ENCODE measurements around the gene EPG5. TPM values are rescaled to one million over a fixed set of nuclear protein-coding genes. Genes with fewer than 3 reads are reported as not detected.

The EPG5 gene
- total RNA-seq, 1 donor, result 161 TPM

DNA sequence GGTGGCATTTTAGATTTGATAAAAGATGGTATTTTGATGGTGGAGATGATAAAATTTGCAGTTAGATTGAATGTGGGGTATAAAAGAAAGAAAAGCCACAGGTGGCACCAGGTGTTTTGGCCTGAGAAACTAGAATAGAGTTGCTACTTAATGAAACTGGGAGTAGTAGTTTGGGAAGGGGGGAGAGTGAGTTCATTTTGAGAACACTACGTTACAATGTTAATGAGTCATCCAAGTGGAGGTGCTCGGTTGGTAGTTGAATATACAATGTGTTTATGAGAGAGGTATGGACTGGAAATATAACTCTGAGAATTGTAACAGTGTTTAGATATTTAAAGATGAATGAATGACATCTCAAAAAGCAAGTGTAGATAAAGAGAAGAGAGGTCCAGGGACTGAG, 26.4 kb downstream of the EPG5 start:
- no peak for DNase-seq (ENCODE audit: low read depth)
- TF ChIP-seq CTCF (IDR thresholded peaks at IDR 0.05; ENCODE audit: insufficient read depth, low read depth, low read length), result no peak

GRCh38 chr18:45939236-45939635, 27.9 kb downstream of the EPG5 start:
- DNase-seq (ENCODE audit: low read depth), result no peak
- H3K4me3 ChIP-seq (ENCODE audit: low read depth, low read length), result no peak overlapping the region
- no peak for TF ChIP-seq CTCF (IDR thresholded peaks at IDR 0.05; ENCODE audit: insufficient read depth, low read depth, low read length)

More for the DNA sequence above, 26.4 kb downstream of the EPG5 start:
- no peak overlapping the region for H3K4me3 ChIP-seq (ENCODE audit: low read depth, low read length)

GRCh38 chr18:45938488-45938935, 28.6 kb downstream of the EPG5 start:
- DNase-seq (ENCODE audit: low read depth), result no peak
- TF ChIP-seq CTCF (IDR thresholded peaks at IDR 0.05; ENCODE audit: insufficient read depth, low read depth, low read length), result no peak
- H3K4me3 ChIP-seq (ENCODE audit: low read depth, low read length), result no peak overlapping the region

DNA sequence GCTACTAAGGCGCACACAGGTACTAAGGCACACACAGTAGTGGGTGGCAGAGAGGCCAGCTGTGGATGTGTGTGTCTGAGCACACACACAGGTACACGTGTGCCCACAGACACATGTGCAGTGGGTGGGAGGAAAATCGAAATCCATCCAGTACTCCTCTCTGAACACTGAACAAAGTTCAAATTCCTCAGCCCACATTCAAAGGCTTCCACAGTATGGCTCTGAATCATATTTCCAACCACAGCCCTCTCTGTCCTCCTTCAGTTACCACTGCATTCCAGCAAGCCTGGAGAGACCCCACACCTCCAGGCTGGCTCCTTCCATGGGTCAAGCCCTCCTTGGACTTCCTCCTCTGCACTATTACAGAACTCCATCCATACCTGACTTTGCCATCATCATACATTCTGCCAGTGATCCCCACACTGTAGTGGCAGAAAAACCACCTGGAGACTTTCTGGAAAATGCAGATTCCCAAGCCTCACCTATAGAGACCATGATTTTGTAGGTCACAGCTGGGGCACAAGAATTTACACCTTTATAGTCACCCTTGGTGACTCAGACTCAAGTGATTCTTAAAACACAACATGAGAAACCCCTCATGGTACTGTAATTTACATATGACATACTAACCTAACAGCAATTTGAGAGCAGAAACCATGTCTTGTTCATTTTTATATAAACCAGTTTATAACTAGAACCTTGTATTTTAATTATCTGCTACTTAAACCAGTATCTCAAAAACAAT, 31.4 kb downstream of the EPG5 start:
- no peak for TF ChIP-seq CTCF (IDR thresholded peaks at IDR 0.05; ENCODE audit: insufficient read depth, low read depth, low read length)
- no peak overlapping the region for H3K4me3 ChIP-seq (ENCODE audit: low read depth, low read length)
- no peak for DNase-seq (ENCODE audit: low read depth)

DNA sequence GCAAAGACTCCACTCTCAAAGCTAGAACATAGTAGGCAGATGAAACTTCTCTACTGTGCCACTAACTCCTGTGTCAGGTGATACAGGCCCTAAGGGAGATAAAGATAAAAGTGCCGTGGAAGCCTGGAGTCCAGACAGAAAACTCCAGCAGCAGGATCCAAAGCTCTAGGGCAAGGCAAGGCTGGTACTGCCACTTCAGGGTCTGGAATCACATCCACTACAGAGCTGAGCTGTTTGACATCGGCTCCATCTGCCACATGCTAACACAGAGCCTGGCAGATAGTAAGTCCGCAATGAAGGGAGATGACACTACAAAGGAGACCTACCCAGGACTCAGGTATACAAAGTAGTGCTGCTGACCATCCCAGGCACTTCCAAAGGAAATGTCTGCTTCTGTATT, 34.4 kb downstream of the EPG5 start:
- no peak for TF ChIP-seq CTCF (IDR thresholded peaks at IDR 0.05; ENCODE audit: insufficient read depth, low read depth, low read length)
- H3K4me3 ChIP-seq (ENCODE audit: low read depth, low read length), result no peak overlapping the region
- DNase-seq (ENCODE audit: low read depth), result no peak

DNA sequence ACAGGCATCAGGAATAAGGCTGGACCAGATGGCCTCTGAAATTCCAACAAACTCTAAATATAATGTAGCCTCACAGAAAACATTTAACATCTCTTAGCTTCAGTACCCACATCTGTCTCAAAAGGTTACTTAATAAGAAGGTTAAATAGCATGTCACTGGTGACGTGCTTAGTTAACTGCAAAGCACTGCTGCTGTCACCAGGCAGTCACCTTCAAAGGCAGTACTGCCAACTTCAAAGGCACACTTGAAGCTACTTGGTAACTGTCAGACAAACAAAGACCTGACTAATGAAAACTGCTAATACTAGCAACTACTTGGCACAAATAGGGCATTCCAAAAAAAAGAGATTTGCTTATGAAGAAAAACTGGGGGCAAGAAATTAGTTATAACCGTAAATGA, 36.2 kb downstream of the EPG5 start:
- H3K4me3 ChIP-seq (ENCODE audit: low read depth, low read length), result no peak overlapping the region
- DNase-seq (ENCODE audit: low read depth), result no peak
- no peak for TF ChIP-seq CTCF (IDR thresholded peaks at IDR 0.05; ENCODE audit: insufficient read depth, low read depth, low read length)

GRCh38 chr18:45926691-45927090, 40.4 kb downstream of the EPG5 start:
- no peak for TF ChIP-seq CTCF (IDR thresholded peaks at IDR 0.05; ENCODE audit: insufficient read depth, low read depth, low read length)
- DNase-seq (ENCODE audit: low read depth), result no peak
- no peak overlapping the region for H3K4me3 ChIP-seq (ENCODE audit: low read depth, low read length)

All from fibroblast of villous mesenchyme (primary cell).